Natural killer cell (primary cell): ENCODE results near the gene TCF4. TPM values are rescaled to one million over a fixed set of nuclear protein-coding genes. Genes with fewer than 3 reads are reported as not detected.
"Not testable (repeated sequence)": the region's sequence is repeated elsewhere in the genome, so short reads cannot be mapped to it uniquely, and the experiment has no call there.

Experiments used
- ATAC-seq, 3 donors: fragments of 150-1000 bp in 2 of 3; fragments of 200-7000 bp in 1 of 3; cut with Tn5 transposase; 1 replicate in 1 of 3; 2 replicates in 2 of 3; pipeline ENCODE4 v1.10.0; 2021; ENCODE audit warnings: mild to moderate bottlenecking in 2 of 3, moderate library complexity in 2 of 3
- DNase-seq, 2 donors: peaks; one replicate each; pipeline versions ENCODE4 v3.0.0 to v3.0.0-alpha.2; 2013 to 2021; ENCODE audit warnings: mixed read lengths in 1 of 2
- H3K27ac ChIP-seq: one replicate; pipeline ENCODE4 v1.5.1; 2013; ENCODE audit warnings: mild to moderate bottlenecking, low read length
- H3K27me3 ChIP-seq: one replicate; pipeline ENCODE4 v1.6.1; 2013; ENCODE audit warnings: low read length; ENCODE audit not compliant: control insufficient read depth, insufficient read depth
- H3K36me3 ChIP-seq: one replicate; pipeline ENCODE4 v1.6.1; 2013; ENCODE audit warnings: low read length; ENCODE audit not compliant: control insufficient read depth, insufficient read depth
- H3K4me1 ChIP-seq: one replicate; pipeline ENCODE4 v1.6.1; 2013; ENCODE audit warnings: low read length; ENCODE audit not compliant: control insufficient read depth, insufficient read depth
- H3K4me3 ChIP-seq: one replicate; pipeline ENCODE4 v1.5.1; 2013; ENCODE audit warnings: low read length
- H3K9me3 ChIP-seq: one replicate; pipeline ENCODE4 v1.6.1; 2013; ENCODE audit warnings: low read length; ENCODE audit not compliant: control insufficient read depth, insufficient read depth
- H3K27ac Mint-ChIP-seq, 2 donors: one replicate each; pipeline ENCODE4 v1.8.0; 2022; ENCODE audit warnings: mild to moderate bottlenecking in 2 of 2, mixed read lengths in 2 of 2, moderate library complexity in 1 of 2
- H3K27me3 Mint-ChIP-seq, 2 donors: one replicate each; pipeline ENCODE4 v1.8.0; 2022; ENCODE audit warnings: low read depth in 2 of 2, mixed read lengths in 2 of 2
- H3K36me3 Mint-ChIP-seq: one replicate; pipeline ENCODE4 v1.8.0; 2022; ENCODE audit warnings: mixed read lengths
- H3K4me1 Mint-ChIP-seq, 2 donors: one replicate each; pipeline ENCODE4 v1.8.0; 2022; ENCODE audit warnings: mixed read lengths in 2 of 2
- H3K4me3 Mint-ChIP-seq: one replicate; pipeline ENCODE4 v1.8.0; 2022; ENCODE audit warnings: mild to moderate bottlenecking, moderate library complexity, mixed read lengths
- H3K9me3 Mint-ChIP-seq, 2 donors: one replicate each; pipeline ENCODE4 v1.8.0; 2022; ENCODE audit warnings: mixed read lengths in 2 of 2
- WGBS: methylation state at CpG from one replicate; pipeline ENCODE4 v1.1.7; 2013; ENCODE audit warnings: missing lambda C conversion rate; ENCODE audit not compliant: insufficient coverage; 5-methylcytosine and 5-hydroxymethylcytosine counted together
- intact Hi-C: fragments of 100-400 bp; cut with micrococcal nuclease; formaldehyde crosslinking; loops from one replicate; pipeline ENCODE4 v1.14.2; 2022
- total RNA-seq, 4 donors: library from RNA; stranded (reverse); fragments of 120-200 nt in 1 of 4; gene quantifications; one replicate each; pipeline versions ENCODE4 v1.2.3 to v1.2.4, GENCODE V29; 2013 to 2022
- TF ChIP-seq, protein P1 (sequence below): fragments of 200-600 bp; IDR thresholded peaks from one replicate; pipeline ENCODE4 v1.8.0; 2022; ENCODE audit warnings: antibody characterized with exemption

The TCF4 gene
- total RNA-seq, 3 donors from 2014 or later (not counting 1 experiment from before 2014, with no cell fraction given): 8.3 to 16.5 (median 9.0) TPM

DNA sequence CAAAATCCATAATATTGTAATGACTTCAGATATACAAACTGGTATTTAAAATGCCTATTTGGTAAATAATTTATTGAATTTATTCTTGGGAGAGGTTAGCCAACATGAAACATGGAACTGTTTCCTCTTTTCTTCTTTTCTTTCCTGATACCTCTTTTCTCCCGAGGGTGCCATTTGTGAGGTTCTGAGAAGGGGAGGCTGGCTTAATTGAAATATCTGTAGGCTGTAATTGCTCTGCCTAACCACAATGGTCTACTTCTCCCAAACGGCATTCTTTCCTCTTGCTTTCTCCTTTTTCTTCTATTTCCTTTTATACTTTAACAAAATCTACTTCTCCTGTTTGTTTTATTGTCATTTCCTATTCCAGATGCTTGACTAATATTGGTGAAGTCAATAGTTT is 114.9 kb downstream of the TCF4 start:
- Mint-ChIP-seq H3K27ac (no peak overlapping the region), H3K9me3 (no peaks in the 10 kb centered on the region), H3K36me3 (no peaks in the 10 kb centered on the region), H3K27me3 (no peaks in the 10 kb centered on the region), H3K4me1 (peaks cover 31 to 39% of the 10 kb centered on the region in 2 donors), H3K4me3 (no peak overlapping the region)
- TF ChIP-seq, protein P1, sequence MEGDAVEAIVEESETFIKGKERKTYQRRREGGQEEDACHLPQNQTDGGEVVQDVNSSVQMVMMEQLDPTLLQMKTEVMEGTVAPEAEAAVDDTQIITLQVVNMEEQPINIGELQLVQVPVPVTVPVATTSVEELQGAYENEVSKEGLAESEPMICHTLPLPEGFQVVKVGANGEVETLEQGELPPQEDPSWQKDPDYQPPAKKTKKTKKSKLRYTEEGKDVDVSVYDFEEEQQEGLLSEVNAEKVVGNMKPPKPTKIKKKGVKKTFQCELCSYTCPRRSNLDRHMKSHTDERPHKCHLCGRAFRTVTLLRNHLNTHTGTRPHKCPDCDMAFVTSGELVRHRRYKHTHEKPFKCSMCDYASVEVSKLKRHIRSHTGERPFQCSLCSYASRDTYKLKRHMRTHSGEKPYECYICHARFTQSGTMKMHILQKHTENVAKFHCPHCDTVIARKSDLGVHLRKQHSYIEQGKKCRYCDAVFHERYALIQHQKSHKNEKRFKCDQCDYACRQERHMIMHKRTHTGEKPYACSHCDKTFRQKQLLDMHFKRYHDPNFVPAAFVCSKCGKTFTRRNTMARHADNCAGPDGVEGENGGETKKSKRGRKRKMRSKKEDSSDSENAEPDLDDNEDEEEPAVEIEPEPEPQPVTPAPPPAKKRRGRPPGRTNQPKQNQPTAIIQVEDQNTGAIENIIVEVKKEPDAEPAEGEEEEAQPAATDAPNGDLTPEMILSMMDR: no peak
- DNase-seq (no peak), ATAC-seq (no peak)
- Histone ChIP-seq H3K27ac (no peak overlapping the region), H3K9me3 (no peaks in the 10 kb centered on the region), H3K27me3 (no peaks in the 10 kb centered on the region), H3K36me3 (no peaks in the 10 kb centered on the region), H3K4me1 (peaks cover 16% of the 10 kb centered on the region), H3K4me3 (no peak overlapping the region)
- WGBS: no CpG with 5 or more reads among the region's 2 CpGs
- intact Hi-C loops: no loop called here

DNA sequence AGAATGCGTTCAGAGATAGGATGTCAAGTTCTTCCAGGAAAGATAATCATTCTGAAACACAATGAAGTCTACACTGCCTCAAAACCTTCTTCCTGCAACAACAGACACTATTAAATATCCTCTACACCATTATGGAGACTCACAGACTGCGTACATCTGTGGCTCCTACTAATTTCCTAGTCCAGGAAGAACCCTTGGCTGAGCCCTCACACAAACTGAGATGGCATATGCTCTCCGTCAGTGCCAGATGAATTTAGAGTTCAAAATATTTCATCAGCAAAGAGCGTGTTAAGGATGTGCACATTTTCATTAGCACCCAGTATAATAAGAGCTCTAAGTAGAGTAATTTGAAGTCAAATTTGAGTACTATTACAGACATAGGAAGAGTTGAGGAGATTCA is 117.2 kb downstream of the TCF4 start:
- H3K36me3 ChIP-seq: no peaks in the 10 kb centered on the region
- H3K9me3 ChIP-seq: no peaks in the 10 kb centered on the region
- peaks cover 5% of the 10 kb centered on the region for H3K4me1 ChIP-seq
- ATAC-seq (no peak), DNase-seq (no peak)
- H3K27ac ChIP-seq: no peak overlapping the region
- Mint-ChIP-seq H3K4me3 (no peak overlapping the region), H3K27me3 (peaks cover 0 to 9% of the 10 kb centered on the region in 2 donors), H3K36me3 (no peaks in the 10 kb centered on the region), H3K27ac (no peak overlapping the region), H3K9me3 (no peaks in the 10 kb centered on the region), H3K4me1 (peaks cover 8 to 23% of the 10 kb centered on the region in 2 donors)
- TF ChIP-seq, protein P1: no peak
- intact Hi-C loops: no loop called here
- no peaks in the 10 kb centered on the region for H3K27me3 ChIP-seq
- no peak overlapping the region for H3K4me3 ChIP-seq
- 95% methylated on average over 4 of the region's 4 CpGs for WGBS

DNA sequence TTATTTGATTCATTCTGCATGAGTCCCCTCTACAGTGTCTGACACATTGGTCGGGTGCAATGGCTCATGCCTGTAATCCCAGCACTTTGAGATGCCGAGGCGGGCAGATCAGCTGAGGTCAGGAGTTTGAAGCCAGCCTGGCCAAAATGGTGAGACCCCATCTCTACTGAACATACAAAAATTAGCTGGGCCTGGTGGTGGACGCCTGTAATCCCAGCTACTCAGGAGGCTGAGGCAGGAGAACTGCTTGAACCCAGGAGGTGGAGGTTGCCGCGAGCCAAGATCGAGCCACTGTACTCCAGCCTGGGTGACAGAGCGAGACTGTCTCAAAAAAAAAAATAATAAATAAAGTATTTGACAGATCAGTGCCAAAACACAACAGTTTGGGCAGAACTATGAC is 118.9 kb downstream of the TCF4 start:
- H3K9me3 Mint-ChIP-seq, H3K4me1 ChIP-seq, H3K27me3 Mint-ChIP-seq, H3K36me3 Mint-ChIP-seq, ATAC-seq, H3K36me3 ChIP-seq, H3K4me3 ChIP-seq, intact Hi-C loops, DNase-seq, H3K4me3 Mint-ChIP-seq, H3K27ac ChIP-seq, H3K27ac Mint-ChIP-seq, H3K9me3 ChIP-seq, H3K27me3 ChIP-seq: not testable (repeated sequence)
- WGBS: 96% methylated on average over 7 of the region's 8 CpGs
- H3K4me1 Mint-ChIP-seq: peaks cover 0 to 14% of the 10 kb centered on the region in 2 donors

DNA sequence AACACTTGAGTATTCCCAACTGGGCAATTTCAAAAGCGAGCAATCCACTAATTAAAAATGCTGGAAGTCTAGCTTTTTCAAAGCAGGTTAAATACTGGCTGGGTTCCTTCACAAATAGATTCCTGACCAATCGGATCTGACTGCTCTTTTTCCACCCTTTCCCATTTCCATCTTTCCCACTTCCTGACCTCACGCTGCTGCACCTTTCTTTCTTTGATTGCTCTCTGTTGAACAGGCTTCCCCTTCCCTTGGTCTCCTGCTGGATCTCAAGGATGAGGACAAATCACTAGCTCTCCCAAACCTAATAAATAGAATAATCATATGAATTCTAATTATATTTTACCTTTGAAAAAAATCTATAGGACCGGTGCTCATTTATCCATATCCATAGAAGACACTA is 121.2 kb downstream of the TCF4 start:
- DNase-seq (no peak), ATAC-seq (no peak)
- Histone ChIP-seq H3K36me3 (no peaks in the 10 kb centered on the region), H3K4me3 (no peak overlapping the region), H3K4me1 (no peaks in the 10 kb centered on the region), H3K9me3 (no peaks in the 10 kb centered on the region), H3K27me3 (no peaks in the 10 kb centered on the region), H3K27ac (no peak overlapping the region)
- TF ChIP-seq, protein P1: no peak
- Mint-ChIP-seq H3K4me1 (peaks cover 0 to 14% of the 10 kb centered on the region in 2 donors), H3K36me3 (no peaks in the 10 kb centered on the region), H3K9me3 (no peaks in the 10 kb centered on the region), H3K4me3 (no peak overlapping the region), H3K27ac (no peak overlapping the region), H3K27me3 (peaks cover 0 to 9% of the 10 kb centered on the region in 2 donors)
- 95% methylated on average over 3 of the region's 4 CpGs for WGBS
- intact Hi-C loops: no loop called here
